Muscle layer of colon (tissue), 2 donors: Measurements from ENCODE around the gene FAM162A.
"Not testable (repeated sequence)": the region's sequence is repeated elsewhere in the genome, so short reads cannot be mapped to it uniquely, and the experiment has no call there.

ENCODE experiments used
- H3K27ac ChIP-seq: one replicate; pipeline ENCODE4 v1.7.0; 2013; ENCODE audit warnings: low read depth, mild to moderate bottlenecking, low read length, moderate library complexity
- H3K27me3 ChIP-seq, 2 donors: one replicate each; pipeline ENCODE4 v1.7.0; 2013; ENCODE audit warnings: low read length in 2 of 2, mild to moderate bottlenecking in 2 of 2; ENCODE audit not compliant: insufficient read depth in 2 of 2, control insufficient read depth in 1 of 2
- H3K36me3 ChIP-seq: one replicate; pipeline ENCODE4 v1.7.0; 2013; ENCODE audit warnings: mild to moderate bottlenecking, low read length; ENCODE audit not compliant: insufficient read depth
- H3K4me1 ChIP-seq: one replicate; pipeline ENCODE4 v1.7.0; 2013; ENCODE audit warnings: mild to moderate bottlenecking, low read length; ENCODE audit not compliant: insufficient read depth
- H3K4me3 ChIP-seq, 2 donors: one replicate each; pipeline ENCODE4 v1.7.0; 2013; ENCODE audit warnings: low read length in 2 of 2, low read depth in 1 of 2, mild to moderate bottlenecking in 1 of 2, moderate library complexity in 1 of 2
- H3K9ac ChIP-seq: one replicate; pipeline ENCODE4 v1.7.0; 2013; ENCODE audit warnings: low read length
- H3K9me3 ChIP-seq: one replicate; pipeline ENCODE4 v1.7.0; 2013; ENCODE audit warnings: mild to moderate bottlenecking, low read length
- donor health status: abdominal sarcoma.
- donor health status: Adenocarcinoma of cecum.

The FAM162A gene

GRCh38 chr3:122427857-122428471 is 44.0 kb downstream of the FAM162A start:
- Histone ChIP-seq H3K4me3 (no peak overlapping the region), H3K27ac (no peak overlapping the region), H3K4me1 (no peaks in the 10 kb centered on the region), H3K36me3 (peaks cover 31% of the 10 kb centered on the region), H3K9ac (no peak overlapping the region), H3K27me3 (no peaks in the 10 kb centered on the region), H3K9me3 (no peaks in the 10 kb centered on the region)

GRCh38 chr3:122430371-122430770 is 46.4 kb downstream of the FAM162A start:
- Histone ChIP-seq H3K4me1 (no peaks in the 10 kb centered on the region), H3K27me3 (no peaks in the 10 kb centered on the region), H3K4me3 (no peak overlapping the region), H3K9me3 (no peaks in the 10 kb centered on the region), H3K9ac (no peak overlapping the region), H3K36me3 (peaks cover 31% of the 10 kb centered on the region), H3K27ac (no peak overlapping the region)

GRCh38 chr3:122435950-122436349 is 52.0 kb downstream of the FAM162A start:
- Histone ChIP-seq H3K4me3 (no peak overlapping the region), H3K9me3 (no peaks in the 10 kb centered on the region), H3K27ac (no peak overlapping the region), H3K36me3 (peaks cover 42% of the 10 kb centered on the region), H3K27me3 (no peaks in the 10 kb centered on the region), H3K9ac (no peak overlapping the region), H3K4me1 (no peaks in the 10 kb centered on the region)

- no peaks in the 10 kb centered on the region for H3K27me3 ChIP-seq
- no peak overlapping the region for H3K4me3 ChIP-seq
- H3K9me3 ChIP-seq = no peaks in the 10 kb centered on the region
- no peak overlapping the region for H3K27ac ChIP-seq
- H3K9ac ChIP-seq = no peak overlapping the region
- no peaks in the 10 kb centered on the region for H3K4me1 ChIP-seq
- H3K36me3 ChIP-seq = peaks cover 50% of the 10 kb centered on the region
Observed at GRCh38 chr3:122443090-122443489, 59.1 kb downstream of the FAM162A start.

GRCh38 chr3:122443762-122444490 is 59.9 kb downstream of the FAM162A start:
- peaks cover 50% of the 10 kb centered on the region for H3K36me3 ChIP-seq
- H3K27ac ChIP-seq, H3K9me3 ChIP-seq, H3K9ac ChIP-seq, H3K4me1 ChIP-seq, H3K27me3 ChIP-seq, H3K4me3 ChIP-seq: not testable (repeated sequence)

GRCh38 chr3:122444491-122444887 is 60.5 kb downstream of the FAM162A start:
- H3K27ac ChIP-seq, H3K4me1 ChIP-seq, H3K9ac ChIP-seq, H3K27me3 ChIP-seq, H3K9me3 ChIP-seq, H3K4me3 ChIP-seq: not testable (repeated sequence)
- H3K36me3 ChIP-seq = peaks cover 45% of the 10 kb centered on the region

GRCh38 chr3:122448218-122448617 is 64.2 kb downstream of the FAM162A start:
- not testable (repeated sequence) for H3K27me3 ChIP-seq, H3K9ac ChIP-seq, H3K4me3 ChIP-seq, H3K4me1 ChIP-seq, H3K9me3 ChIP-seq, H3K27ac ChIP-seq
- H3K36me3 ChIP-seq = peaks cover 34% of the 10 kb centered on the region

- no peak overlapping the region for H3K4me3 ChIP-seq
- H3K36me3 ChIP-seq = peaks cover 26% of the 10 kb centered on the region
- H3K9ac ChIP-seq = no peak overlapping the region
- H3K27ac ChIP-seq = no peak overlapping the region
- H3K9me3 ChIP-seq = no peaks in the 10 kb centered on the region
- H3K4me1 ChIP-seq = no peaks in the 10 kb centered on the region
- H3K27me3 ChIP-seq = no peaks in the 10 kb centered on the region
Observed at GRCh38 chr3:122451371-122451770, 67.4 kb downstream of the FAM162A start.

- Histone ChIP-seq H3K9me3 (no peaks in the 10 kb centered on the region), H3K27ac (no peak overlapping the region), H3K4me3 (no peak overlapping the region), H3K36me3 (peaks cover 49% of the 10 kb centered on the region), H3K27me3 (no peaks in the 10 kb centered on the region), H3K9ac (no peak overlapping the region), H3K4me1 (no peaks in the 10 kb centered on the region)
Observed at GRCh38 chr3:122456074-122456473, 72.1 kb downstream of the FAM162A start.

GRCh38 chr3:122457706-122458105 is 73.7 kb downstream of the FAM162A start:
- H3K27me3 ChIP-seq = no peaks in the 10 kb centered on the region
- H3K36me3 ChIP-seq = peaks cover 53% of the 10 kb centered on the region
- H3K4me3 ChIP-seq = no peak overlapping the region
- H3K9ac ChIP-seq = no peak overlapping the region
- no peaks in the 10 kb centered on the region for H3K4me1 ChIP-seq
- H3K27ac ChIP-seq = no peak overlapping the region
- H3K9me3 ChIP-seq = no peaks in the 10 kb centered on the region

- Histone ChIP-seq H3K9me3 (no peaks in the 10 kb centered on the region), H3K4me1 (no peaks in the 10 kb centered on the region), H3K9ac (no peak overlapping the region), H3K4me3 (no peak overlapping the region), H3K27ac (no peak overlapping the region), H3K36me3 (peaks cover 51% of the 10 kb centered on the region), H3K27me3 (no peaks in the 10 kb centered on the region)
Observed at GRCh38 chr3:122458992-122459391, 75.0 kb downstream of the FAM162A start.

GRCh38 chr3:122461806-122462205 is 77.8 kb downstream of the FAM162A start:
- Histone ChIP-seq H3K36me3 (peaks cover 55% of the 10 kb centered on the region), H3K4me1 (no peaks in the 10 kb centered on the region), H3K4me3 (no peak overlapping the region), H3K9me3 (no peaks in the 10 kb centered on the region), H3K27ac (no peak overlapping the region), H3K27me3 (no peaks in the 10 kb centered on the region), H3K9ac (no peak overlapping the region)
